Astrocyte (in vitro differentiated cells and primary cell): ENCODE data around the gene GPR15LG. TPM values are rescaled to one million over a fixed set of nuclear protein-coding genes. Genes with fewer than 3 reads are reported as not detected.

Experiments
- DNase-seq: peaks from one replicate; pipeline ENCODE4 v3.0.0-alpha.2; 2010; ENCODE audit warnings: low read depth
- FAIRE-seq: peaks from 2 replicates; lab custom pipeline; 2011; peaks lifted over from hg19 to GRCh38; lab: Jason Lieb, UNC
- H2AFZ ChIP-seq: 2 replicates; pipeline ENCODE4 v1.6.0; 2012; ENCODE audit warnings: low read depth, low read length, inconsistent platforms
- H3K27ac ChIP-seq: 2 replicates; pipeline ENCODE4 v1.5.1; 2011; ENCODE audit warnings: low read depth, low read length, inconsistent platforms
- H3K27me3 ChIP-seq: 2 replicates; pipeline ENCODE4 v1.6.0; 2011; ENCODE audit warnings: low read length, inconsistent platforms; ENCODE audit not compliant: insufficient read depth
- H3K36me3 ChIP-seq: 2 replicates; pipeline ENCODE4 v1.5.1; 2011; ENCODE audit warnings: low read length, inconsistent platforms; ENCODE audit not compliant: insufficient read depth
- H3K4me1 ChIP-seq: 2 replicates; pipeline ENCODE4 v1.5.1; 2011; ENCODE audit warnings: low read length, inconsistent platforms; ENCODE audit not compliant: insufficient read depth
- H3K4me2 ChIP-seq: 2 replicates; pipeline ENCODE4 v1.6.0; 2012; ENCODE audit warnings: low read length, inconsistent platforms
- H3K4me3 ChIP-seq: 2 replicates; pipeline ENCODE4 v1.5.1; 2011; ENCODE audit warnings: low read depth, mild to moderate bottlenecking, low read length, inconsistent platforms; ENCODE audit not compliant: insufficient read depth
- H3K79me2 ChIP-seq: 2 replicates; pipeline ENCODE4 v1.6.0; 2012; ENCODE audit warnings: mild to moderate bottlenecking, low read length, inconsistent platforms; ENCODE audit not compliant: insufficient read depth
- H3K9ac ChIP-seq: 2 replicates; pipeline ENCODE4 v1.6.0; 2012; ENCODE audit warnings: mild to moderate bottlenecking, low read length, inconsistent platforms
- H3K9me3 ChIP-seq: 2 replicates; pipeline ENCODE4 v1.5.1; 2012; ENCODE audit warnings: low read depth, mild to moderate bottlenecking, low read length, inconsistent platforms; ENCODE audit not compliant: insufficient read depth
- H4K20me1 ChIP-seq: 2 replicates; pipeline ENCODE4 v1.6.0; 2012; ENCODE audit warnings: low read length, inconsistent platforms; ENCODE audit not compliant: insufficient read depth
- H3K27ac Mint-ChIP-seq: one replicate; pipeline ENCODE4 v1.8.0; 2021; ENCODE audit warnings: mild to moderate bottlenecking, mixed read lengths; ENCODE audit not compliant: unreplicated experiment
- H3K27me3 Mint-ChIP-seq: one replicate; pipeline ENCODE4 v1.8.0; 2021; ENCODE audit warnings: low read depth, mixed read lengths; ENCODE audit not compliant: unreplicated experiment
- H3K36me3 Mint-ChIP-seq: one replicate; pipeline ENCODE4 v1.8.0; 2021; ENCODE audit warnings: low read depth, mixed read lengths; ENCODE audit not compliant: unreplicated experiment
- H3K4me1 Mint-ChIP-seq: one replicate; pipeline ENCODE4 v1.8.0; 2021; ENCODE audit warnings: low read depth, mixed read lengths; ENCODE audit not compliant: unreplicated experiment
- H3K4me3 Mint-ChIP-seq: one replicate; pipeline ENCODE4 v1.8.0; 2021; ENCODE audit warnings: mild to moderate bottlenecking, moderate library complexity, mixed read lengths; ENCODE audit not compliant: unreplicated experiment
- H3K9me3 Mint-ChIP-seq: one replicate; pipeline ENCODE4 v1.8.0; 2021; ENCODE audit warnings: mild to moderate bottlenecking, mixed read lengths; ENCODE audit not compliant: unreplicated experiment
- EZH2 ChIP-seq: IDR thresholded peaks from 2 replicates; pipeline ENCODE4 v1.6.1; 2012; ENCODE audit warnings: mild to moderate bottlenecking, low read length, inconsistent platforms; ENCODE audit not compliant: insufficient read depth
- total RNA-seq: library from RNA; stranded (reverse); gene quantifications from 2 replicates; pipeline ENCODE4 v1.2.1, GENCODE V29; 2021
- TF ChIP-seq, protein P1 (sequence below): IDR thresholded peaks from 2 replicates; pipeline ENCODE4 v1.5.1; 2011; ENCODE audit warnings: low read depth, mild to moderate bottlenecking, inconsistent platforms, low read length, moderate library complexity; ENCODE audit not compliant: insufficient read depth

GPR15LG gene
- total RNA-seq, 1 donor from 2014 or later, result not detected

DNA sequence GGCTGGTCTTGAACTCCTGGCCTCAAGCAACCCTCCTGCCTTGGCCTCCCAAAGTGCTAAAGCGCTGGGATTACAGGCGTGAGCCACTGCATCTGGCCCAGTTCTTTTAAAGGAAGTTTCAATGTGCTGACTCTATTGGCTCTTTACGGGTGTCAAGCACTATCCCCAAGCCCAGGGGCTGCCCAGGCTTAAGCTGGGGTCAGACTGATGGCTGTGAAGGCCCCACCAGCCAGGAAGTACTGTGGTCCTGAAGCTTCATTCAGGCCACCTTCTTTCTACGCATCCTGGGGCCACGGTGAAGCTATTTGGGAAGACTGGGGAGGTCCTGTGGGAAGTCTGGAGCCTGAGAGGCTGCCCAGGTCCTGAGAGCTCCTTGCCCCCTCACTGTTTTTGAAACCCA, 8.0 kb downstream of the GPR15LG start:
- TF ChIP-seq EZH2, result no peak
- TF ChIP-seq, protein P1, sequence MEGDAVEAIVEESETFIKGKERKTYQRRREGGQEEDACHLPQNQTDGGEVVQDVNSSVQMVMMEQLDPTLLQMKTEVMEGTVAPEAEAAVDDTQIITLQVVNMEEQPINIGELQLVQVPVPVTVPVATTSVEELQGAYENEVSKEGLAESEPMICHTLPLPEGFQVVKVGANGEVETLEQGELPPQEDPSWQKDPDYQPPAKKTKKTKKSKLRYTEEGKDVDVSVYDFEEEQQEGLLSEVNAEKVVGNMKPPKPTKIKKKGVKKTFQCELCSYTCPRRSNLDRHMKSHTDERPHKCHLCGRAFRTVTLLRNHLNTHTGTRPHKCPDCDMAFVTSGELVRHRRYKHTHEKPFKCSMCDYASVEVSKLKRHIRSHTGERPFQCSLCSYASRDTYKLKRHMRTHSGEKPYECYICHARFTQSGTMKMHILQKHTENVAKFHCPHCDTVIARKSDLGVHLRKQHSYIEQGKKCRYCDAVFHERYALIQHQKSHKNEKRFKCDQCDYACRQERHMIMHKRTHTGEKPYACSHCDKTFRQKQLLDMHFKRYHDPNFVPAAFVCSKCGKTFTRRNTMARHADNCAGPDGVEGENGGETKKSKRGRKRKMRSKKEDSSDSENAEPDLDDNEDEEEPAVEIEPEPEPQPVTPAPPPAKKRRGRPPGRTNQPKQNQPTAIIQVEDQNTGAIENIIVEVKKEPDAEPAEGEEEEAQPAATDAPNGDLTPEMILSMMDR, result no peak
- Mint-ChIP-seq H3K27ac (no peak overlapping the region), H3K4me1 (no peaks in the 10 kb centered on the region), H3K27me3 (no peaks in the 10 kb centered on the region), H3K36me3 (no peaks in the 10 kb centered on the region), H3K9me3 (no peaks in the 10 kb centered on the region), H3K4me3 (no peak overlapping the region)
- Histone ChIP-seq H3K4me2 (no peak overlapping the region), H2AFZ (no peak overlapping the region), H3K27me3 (no peaks in the 10 kb centered on the region), H3K4me3 (no peak overlapping the region), H4K20me1 (no peaks in the 10 kb centered on the region), H3K9ac (no peak overlapping the region), H3K4me1 (no peaks in the 10 kb centered on the region), H3K9me3 (no peaks in the 10 kb centered on the region), H3K79me2 (no peaks in the 10 kb centered on the region), H3K27ac (no peak overlapping the region), H3K36me3 (no peaks in the 10 kb centered on the region)
- FAIRE-seq (no peak), DNase-seq (no peak)

DNA sequence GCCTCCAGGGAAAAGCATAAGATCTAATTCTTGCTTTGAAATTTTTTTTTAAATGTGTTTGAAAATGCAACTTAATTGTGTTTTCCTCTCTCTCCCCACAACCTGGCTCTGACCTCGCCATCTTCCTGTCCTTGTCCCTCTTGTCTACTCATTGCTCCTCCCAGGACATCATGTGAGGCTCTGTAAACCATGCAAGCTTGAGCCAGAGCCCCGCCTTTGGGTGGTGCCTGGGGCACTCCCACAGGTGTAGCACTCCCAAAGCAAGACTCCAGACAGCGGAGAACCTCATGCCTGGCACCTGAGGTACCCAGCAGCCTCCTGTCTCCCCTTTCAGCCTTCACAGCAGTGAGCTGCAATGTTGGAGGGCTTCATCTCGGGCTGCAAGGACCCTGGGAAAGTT, 10.9 kb downstream of the GPR15LG start:
- Histone ChIP-seq H3K27ac (no peak overlapping the region), H3K9ac (no peak overlapping the region), H3K79me2 (no peaks in the 10 kb centered on the region), H3K4me1 (no peaks in the 10 kb centered on the region), H3K36me3 (no peaks in the 10 kb centered on the region), H3K4me2 (no peak overlapping the region), H3K4me3 (no peak overlapping the region), H4K20me1 (no peaks in the 10 kb centered on the region), H3K9me3 (no peaks in the 10 kb centered on the region), H2AFZ (no peak overlapping the region), H3K27me3 (no peaks in the 10 kb centered on the region)
- Mint-ChIP-seq H3K36me3 (no peaks in the 10 kb centered on the region), H3K4me3 (no peak overlapping the region), H3K4me1 (no peaks in the 10 kb centered on the region), H3K27me3 (peaks cover 6% of the 10 kb centered on the region), H3K9me3 (no peaks in the 10 kb centered on the region), H3K27ac (no peak overlapping the region)
- TF ChIP-seq, protein P1, result no peak
- TF ChIP-seq EZH2, result no peak
- FAIRE-seq, result no peak
- DNase-seq, result no peak

DNA sequence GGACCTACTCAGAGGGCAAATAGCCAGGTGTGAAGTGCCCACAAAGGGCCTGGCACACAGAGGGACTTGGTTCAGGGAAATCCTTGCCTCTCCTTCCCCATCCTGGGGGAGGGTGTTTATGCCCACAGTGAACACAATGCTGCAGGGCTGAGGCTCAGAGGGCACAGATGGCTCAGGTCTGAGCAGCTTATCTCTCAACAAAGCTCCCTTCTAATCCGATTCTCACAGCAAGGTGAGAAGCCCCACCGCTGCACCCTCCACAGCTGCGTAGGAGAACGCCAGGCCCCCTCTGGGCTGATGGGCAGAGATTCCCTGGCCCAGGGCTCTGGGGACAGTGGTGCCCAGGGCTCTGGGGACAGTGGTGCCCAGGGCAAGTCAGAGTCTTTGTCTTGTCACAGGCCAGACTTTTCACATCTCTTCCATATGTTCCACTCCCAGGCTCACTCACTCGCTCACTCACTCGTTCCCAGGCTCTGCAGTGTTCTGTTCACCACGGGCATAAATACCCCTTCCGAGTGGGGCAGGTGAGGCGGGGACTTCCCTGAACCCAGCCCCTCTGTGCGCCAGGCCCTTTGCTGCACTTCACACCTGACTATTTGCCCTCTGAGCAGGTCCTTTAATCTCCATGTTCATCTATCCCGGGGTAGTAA, 12.1 kb downstream of the GPR15LG start:
- no peaks in the 10 kb centered on the region for H3K27me3 ChIP-seq
- TF ChIP-seq EZH2, result no peak
- TF ChIP-seq, protein P1, result no peak
- no peak overlapping the region for H3K4me3 ChIP-seq
- no peak overlapping the region for H3K9ac ChIP-seq
- H3K36me3 ChIP-seq, result no peaks in the 10 kb centered on the region
- Mint-ChIP-seq H3K4me1 (no peaks in the 10 kb centered on the region), H3K4me3 (no peak overlapping the region), H3K9me3 (no peaks in the 10 kb centered on the region), H3K27me3 (peaks cover 6% of the 10 kb centered on the region), H3K36me3 (no peaks in the 10 kb centered on the region), H3K27ac (no peak overlapping the region)
- no peak overlapping the region for H3K4me2 ChIP-seq
- FAIRE-seq (no peak), DNase-seq (no peak)
- H3K79me2 ChIP-seq, result no peaks in the 10 kb centered on the region
- H2AFZ ChIP-seq, result no peak overlapping the region
- H3K27ac ChIP-seq, result no peak overlapping the region
- no peaks in the 10 kb centered on the region for H4K20me1 ChIP-seq
- H3K4me1 ChIP-seq, result no peaks in the 10 kb centered on the region
- H3K9me3 ChIP-seq, result no peaks in the 10 kb centered on the region
